Fibroblast of pulmonary artery (primary cell): ENCODE results near the gene SYT7.

Experiments
- DNase-seq: peaks from one replicate; pipeline ENCODE4 v3.0.0-alpha.2; 2010; ENCODE audit warnings: low read depth
- H3K4me3 ChIP-seq: replicated peaks from 2 replicates; pipeline ENCODE4 v1.5.1; 2011; ENCODE audit warnings: low read depth, mild to moderate bottlenecking, control low read depth, low read length, moderate library complexity
- CTCF ChIP-seq: IDR thresholded peaks from 2 replicates; pipeline ENCODE4 v1.5.1; 2011; ENCODE audit warnings: mild to moderate bottlenecking, control low read depth, low read length, inconsistent platforms; ENCODE audit errors: missing control alignments

SYT7 gene

GRCh38 chr11:61581030-61581928, at the start of gene SYT7:
SYT7 (minus strand) TSS chr11:61581076; CDS start chr11:61580820, 256 bp downstream.
- DNase-seq = peak; percentile 98
- H3K4me3 ChIP-seq = peak within 1 kb of the TSS; percentile 25
- TF ChIP-seq CTCF = no peak

GRCh38 chr11:61630089-61630488, 49.2 kb upstream of the SYT7 start:
- DNase-seq = no peak
- H3K4me3 ChIP-seq = no peak overlapping the region
- TF ChIP-seq CTCF = no peak

- no peak overlapping the region for H3K4me3 ChIP-seq
- no peak for TF ChIP-seq CTCF
- no peak for DNase-seq
Observed at GRCh38 chr11:61629082-61629833, 48.4 kb upstream of the SYT7 start.

- no peak for TF ChIP-seq CTCF
- no peak for DNase-seq
- H3K4me3 ChIP-seq = no peak overlapping the region
Observed at GRCh38 chr11:61628662-61628970, 47.7 kb upstream of the SYT7 start.

GRCh38 chr11:61627850-61628661, 47.2 kb upstream of the SYT7 start:
- DNase-seq = peak; percentile 75
- TF ChIP-seq CTCF = peak; percentile 88
- no peak overlapping the region for H3K4me3 ChIP-seq

GRCh38 chr11:61626580-61627380, 45.9 kb upstream of the SYT7 start:
- TF ChIP-seq CTCF = no peak
- peak; percentile 45 for DNase-seq
- H3K4me3 ChIP-seq = no peak overlapping the region
